EL (cell line): ENCODE data around the gene RHCE.
"Not testable (repeated sequence)": the region's sequence is repeated elsewhere in the genome, so short reads cannot be mapped to it uniquely, and the experiment has no call there.

Experiments used
- DNase-seq: peaks from one replicate; pipeline ENCODE4 v3.0.0-alpha.2; 2016

Gene RHCE

DNA sequence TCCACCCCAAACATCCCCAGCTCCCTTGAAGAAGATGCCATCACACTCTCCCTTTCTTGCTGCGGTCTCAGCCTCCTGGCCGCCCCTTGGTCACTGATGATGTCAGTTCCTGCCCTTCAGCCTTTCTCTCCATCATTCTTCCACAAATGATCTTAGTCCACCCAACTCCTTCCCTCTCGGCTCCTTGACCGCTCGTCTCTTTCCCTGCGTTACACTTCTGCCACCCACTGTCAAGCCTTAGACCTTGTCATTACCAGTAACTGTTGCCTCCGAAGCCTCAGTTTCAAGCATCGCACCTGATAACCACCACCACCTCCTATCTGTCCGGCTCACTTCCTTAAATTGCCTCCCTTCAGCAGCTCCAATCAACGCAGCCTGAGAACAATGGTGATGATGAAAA, 23.1 kb downstream of the RHCE start:
- DNase-seq = not testable (repeated sequence)

DNA sequence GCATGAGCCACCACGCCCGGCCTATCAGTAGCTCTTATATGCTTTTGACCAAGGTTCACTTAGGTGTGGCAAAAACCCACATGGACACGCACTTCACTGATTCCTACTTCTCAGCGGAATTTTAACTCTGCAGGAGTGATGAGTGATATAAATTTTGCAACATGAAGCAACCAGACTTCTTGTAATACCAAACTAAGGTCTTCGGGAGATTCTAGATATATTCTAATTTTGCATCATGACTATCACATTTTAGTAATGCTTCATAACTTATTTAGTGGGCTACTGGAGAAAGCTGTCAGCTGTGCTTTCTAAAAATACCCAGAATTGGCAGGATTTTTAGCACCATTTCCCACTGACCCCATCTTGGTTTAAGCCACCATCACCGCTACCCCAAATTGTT, 27.8 kb downstream of the RHCE start:
- no peak for DNase-seq

DNA sequence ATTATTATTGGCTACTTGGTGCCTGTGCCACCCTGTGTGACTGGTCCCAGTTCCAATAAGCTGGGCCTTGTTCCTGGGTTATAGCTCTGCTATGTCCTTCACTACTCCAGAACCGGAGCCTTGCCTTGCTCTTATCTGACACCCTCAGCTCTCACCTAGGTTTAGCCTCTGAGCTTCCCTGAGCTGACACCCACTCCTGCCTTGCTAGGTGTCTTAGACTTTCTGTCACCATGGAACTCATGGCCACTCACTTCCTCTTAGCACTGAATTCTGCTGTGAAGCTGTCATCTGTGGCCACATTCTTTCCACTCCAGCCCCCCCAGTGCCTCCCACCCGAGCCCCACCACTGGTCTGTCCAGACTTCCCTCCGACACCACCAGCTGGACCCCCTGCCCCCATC, 30.9 kb downstream of the RHCE start:
- DNase-seq = not testable (repeated sequence)

DNA sequence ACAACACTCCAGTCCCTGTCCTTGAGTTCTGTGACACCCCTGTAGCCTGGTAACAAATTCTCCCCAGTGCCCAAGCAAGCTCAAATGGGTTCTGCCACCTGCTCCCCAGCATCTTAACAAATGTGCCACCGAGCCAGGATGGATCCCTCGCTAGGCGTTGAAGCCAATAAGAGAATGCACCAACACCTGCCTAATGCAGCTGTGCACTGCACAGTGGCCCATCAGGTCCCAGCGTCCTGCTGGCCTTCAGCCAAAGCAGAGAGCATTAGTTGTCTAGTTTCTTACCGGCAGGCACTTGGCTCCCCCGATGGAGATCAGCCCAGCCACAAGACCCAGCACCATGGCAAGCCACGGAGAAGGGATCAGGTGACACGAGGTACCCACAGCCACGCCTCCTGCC, 31.9 kb downstream of the RHCE start:
- DNase-seq = not testable (repeated sequence)

DNA sequence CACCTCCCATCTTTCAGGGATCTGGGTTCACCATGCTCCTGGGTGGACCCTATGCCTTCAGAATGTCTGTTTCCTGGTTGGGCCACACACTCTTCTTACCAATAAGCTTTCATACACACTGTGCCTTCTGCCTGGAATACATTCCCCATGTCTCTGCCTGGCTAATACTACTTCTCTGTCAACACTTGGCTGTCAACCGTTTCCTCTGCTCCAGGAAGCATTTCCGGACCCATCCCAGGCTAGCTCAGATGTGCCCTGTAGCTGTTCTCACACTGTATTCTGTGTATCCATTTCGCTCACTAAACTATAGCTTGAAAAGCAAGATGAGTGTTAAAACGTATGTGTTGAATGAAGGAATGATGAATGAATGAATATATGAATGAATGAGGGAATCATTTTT, 33.5 kb downstream of the RHCE start:
- DNase-seq = not testable (repeated sequence)

DNA sequence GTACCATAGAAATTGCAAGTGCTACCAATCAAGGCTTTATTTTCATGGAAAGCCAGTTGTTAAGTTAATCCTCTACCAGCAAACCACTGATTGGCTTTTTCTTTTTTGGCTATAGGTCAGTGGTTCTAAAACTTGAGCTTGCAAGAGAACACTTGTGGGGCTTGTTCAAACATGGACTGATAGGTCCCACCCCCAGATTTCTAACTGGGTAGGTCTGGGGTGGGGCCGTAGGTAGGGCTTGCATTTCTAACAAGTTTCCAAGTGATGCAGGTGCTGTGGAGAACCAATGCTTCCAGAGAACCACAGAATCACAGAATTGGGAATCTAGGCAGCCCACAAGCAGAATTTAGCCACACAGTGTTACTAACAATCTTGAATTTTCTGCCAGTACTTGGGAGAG, 36.8 kb downstream of the RHCE start:
- DNase-seq = not testable (repeated sequence)

DNA sequence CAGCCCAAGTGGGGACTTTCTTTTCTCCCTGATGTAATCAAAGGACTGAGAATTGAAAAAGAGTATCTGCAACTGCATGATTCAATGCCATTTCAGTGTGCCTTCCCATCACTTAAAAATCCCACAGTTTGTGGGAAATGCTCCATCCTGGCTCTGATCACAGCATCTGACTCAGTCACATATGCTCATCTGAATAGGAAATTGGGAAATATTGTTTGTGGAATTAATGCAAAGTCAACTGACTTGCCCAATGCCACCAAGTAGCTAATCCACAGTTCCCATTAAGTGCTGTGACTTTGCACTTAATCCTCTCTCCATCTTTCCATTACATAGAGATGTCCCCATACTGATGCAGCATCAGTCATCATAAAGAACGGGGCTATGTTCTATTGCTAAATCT, 37.5 kb downstream of the RHCE start:
- peak; percentile 71 for DNase-seq

DNA sequence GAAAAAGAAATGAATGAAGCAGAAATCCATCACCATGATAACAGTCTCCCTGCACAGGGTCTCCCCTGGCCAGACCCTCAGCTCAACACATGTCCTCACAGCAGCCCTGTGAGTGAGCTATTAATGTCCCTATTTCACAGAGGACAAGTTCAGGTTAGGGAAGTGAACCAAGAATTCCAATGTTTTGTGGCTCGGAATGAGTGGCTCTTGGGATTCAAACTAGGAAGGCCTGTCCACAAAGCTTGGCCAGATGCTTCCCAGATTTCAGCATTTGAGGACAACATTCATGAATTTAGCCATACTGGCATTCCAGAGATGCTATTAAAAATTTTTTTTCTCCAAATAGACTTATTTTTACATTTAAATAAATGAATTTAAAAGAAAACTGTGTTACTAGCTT, 38.1 kb downstream of the RHCE start:
- not testable (repeated sequence) for DNase-seq

DNA sequence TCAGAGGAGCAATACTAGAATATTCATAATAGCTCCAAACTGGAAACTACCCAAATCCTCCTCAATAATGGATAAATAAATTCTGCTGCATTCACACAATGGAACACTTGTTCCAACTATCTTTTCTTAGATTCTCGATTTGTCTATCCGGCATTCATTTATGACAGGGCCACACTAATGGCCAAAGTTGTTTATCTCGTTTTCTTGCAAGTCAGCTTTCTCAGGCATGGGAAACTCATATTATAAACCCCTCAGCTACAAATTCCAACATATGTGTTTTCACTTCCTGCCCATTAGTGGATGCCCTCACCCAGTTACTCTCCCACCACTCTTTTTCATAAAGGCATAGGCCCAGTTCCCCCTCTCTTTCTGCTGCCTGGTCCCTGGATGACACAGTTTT, 42.3 kb downstream of the RHCE start:
- not testable (repeated sequence) for DNase-seq

DNA sequence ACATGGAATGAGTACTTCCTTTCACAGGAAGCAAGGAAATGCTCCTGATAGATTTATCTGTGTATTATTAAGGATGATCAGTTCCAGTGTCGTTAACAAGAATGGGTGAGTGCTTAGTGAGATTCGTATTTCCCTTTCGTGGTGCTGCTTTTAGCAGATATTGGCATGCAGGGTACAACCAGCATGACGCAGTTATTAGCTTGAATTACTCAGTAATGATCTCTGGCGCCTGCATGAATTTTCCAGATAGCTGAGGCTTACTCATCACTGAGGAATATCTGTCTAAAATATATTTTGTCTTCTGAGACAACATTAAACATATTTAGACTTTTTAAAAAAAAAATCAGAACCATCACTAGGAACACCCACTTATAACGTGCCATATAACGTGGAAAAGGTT, 48.9 kb downstream of the RHCE start:
- peak; percentile 90 for DNase-seq

DNA sequence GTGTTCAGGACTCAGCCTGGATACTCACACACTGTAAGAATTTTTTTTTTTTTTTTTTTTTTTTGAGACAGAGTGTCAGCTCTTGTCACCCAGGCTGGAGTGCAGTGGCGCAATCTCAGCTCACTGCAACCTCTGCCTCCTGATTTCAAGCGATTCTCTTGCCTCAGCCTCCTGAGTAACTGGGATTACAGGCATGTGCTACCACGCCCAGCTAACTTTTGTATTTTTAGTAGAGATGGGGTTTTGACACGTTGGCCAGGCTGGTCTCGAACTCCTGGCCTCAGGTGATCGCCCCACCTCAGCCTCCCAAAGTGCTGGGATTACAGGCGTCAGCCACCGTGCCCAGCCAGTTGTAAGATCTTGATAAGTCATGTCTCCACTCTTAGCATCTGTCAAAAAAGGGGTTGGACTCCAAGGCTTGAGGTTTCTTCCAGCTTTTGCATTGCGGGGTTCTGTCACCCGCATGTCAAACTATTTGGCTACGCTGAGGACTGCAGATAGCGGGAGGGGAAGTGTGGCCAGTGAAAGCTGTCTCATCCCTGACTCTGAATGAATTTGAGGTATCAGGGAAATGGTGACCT, 50.8 kb downstream of the RHCE start:
- DNase-seq = not testable (repeated sequence)

DNA sequence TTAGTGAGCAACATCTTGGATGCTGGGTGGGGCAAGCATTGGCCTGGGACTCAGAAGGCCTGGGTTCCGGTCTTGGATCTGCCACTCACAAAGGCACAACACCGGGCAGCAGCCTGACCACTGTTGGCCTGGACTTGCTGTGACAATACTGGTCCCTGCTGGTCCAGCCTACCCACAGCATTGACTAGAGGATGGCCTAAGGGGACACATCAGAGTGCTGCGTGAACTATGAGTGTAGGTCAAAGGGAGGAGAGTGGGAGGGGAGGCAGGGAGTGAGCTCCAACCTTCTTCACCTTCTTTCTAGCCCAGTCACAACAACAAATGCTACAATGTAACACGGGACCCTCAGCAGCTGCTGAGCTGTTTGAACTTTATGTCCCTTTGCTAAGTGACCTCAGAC, 51.4 kb downstream of the RHCE start:
- DNase-seq = peak; percentile 20

DNA sequence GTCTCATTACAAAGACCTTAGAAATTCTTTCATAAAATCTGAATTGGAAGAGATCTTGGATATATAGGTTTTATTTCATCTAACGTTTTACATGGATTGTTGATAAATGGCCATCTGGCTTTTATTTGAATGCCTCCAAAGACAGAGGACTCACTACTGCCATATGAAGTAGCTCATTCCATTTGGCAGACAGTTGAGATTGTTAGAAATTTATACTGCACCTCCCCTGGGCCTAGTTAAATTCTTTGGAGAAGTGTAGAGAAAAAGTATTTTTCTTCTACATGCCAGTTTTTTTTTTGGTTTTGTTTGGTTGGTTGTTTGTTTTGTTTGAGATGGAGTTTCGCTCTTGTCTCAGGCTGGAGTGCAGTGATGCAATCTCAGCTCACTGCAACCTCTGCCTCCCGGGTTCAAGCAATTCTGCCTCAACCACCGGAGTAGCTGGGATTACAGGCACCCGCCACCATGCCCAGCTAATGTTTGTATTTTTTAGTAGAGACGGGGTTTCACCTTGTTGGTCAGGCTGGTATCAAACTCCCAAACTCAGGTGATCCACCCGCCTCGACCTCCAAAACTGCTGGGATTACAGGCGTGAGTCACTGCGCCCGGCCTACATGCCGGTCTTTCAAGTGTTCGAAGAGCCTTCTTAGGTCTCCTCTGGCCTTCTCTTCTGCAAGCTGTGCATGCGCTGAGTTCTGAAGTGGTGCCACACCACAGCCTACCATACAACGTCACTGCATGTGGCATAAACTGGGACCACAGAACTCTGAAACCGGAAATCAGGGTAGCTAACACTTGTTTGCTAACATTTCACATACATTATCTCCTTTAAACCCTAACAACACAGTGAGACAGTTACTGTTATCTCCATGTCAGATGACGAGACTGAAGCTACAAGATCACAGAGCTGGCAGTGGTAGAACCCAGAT, 57.7 kb downstream of the RHCE start:
- not testable (repeated sequence) for DNase-seq

DNA sequence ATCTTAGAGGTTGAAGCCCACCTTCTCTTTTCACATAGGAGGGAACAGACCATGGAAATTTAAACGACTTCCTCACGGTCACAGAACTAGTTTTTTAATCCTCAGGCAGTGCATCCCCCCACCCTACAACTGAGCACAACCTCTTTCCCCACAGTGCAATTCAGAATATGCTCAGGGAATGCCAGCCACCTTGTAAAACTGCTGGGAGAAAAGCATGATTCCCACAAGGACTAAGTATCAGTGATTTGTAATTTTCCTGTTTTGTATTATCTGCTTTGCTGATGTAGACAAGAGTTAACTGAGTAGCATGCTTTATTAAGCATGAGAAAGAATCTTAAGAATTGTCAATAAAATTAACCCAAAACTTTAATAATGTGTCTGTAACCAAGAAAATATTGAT, 58.7 kb downstream of the RHCE start:
- DNase-seq = peak; percentile 15

DNA sequence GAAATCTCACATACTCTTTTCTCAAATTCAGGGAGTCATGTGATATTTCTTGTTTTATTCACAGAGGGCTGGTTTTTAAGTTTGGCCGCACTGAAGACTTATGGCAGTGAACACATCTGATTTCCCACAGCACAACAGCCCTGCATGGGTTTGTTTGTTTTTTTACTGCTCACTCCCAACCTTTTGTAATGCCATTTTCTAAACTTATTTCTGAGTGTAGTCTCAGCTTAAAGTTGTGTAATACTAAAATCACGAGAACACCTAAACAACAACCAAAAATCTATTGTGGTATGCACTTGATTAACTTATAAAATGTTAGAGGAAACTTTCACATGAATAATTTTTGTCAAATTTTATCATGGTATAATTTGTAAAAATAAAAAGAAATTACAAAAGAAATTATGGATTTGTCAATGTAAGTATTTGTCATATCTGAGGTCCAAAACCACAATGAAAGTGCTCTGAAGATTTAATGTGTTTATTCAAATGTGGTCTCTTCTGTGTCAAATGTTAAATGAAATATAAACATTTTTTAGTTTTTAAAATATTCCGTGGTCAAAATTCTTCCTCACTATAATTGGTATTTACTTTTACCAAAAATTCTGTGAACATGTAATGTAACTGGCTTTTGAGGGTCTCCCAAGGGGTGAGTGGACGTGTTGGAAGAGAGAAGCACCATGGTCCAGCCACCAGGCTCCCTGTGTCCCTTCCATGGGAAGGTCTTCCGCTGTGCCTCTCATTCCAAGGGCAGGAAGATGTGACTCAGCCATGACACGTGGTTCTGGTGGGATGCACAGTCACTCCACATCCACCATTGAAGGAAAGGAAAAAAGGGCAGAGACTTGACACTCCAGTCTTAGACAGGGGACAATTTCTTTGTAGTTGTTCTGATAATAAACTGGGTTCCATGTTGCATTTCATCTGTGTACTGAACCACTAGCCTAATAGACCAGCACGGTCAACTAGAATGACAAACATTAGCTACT, 59.7 kb downstream of the RHCE start:
- peak; percentile 87 for DNase-seq

DNA sequence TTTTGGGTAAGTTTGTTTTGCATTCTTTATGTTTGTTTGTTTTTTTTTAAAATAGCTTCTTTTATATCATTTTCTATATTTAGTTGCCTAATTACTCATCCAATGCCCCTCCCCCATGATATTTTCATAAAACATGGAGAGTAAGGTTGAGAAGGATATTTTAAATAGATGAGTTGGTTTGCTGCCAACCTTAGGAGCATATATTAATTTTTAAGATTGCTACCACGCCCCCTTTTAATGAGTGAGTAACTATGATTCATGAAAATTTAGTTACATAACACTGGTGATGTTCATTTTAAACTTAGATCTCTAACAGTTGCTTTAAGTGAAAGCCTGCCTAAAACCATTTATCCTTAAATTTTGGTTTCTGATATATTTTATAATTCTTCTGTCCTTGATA, 63.8 kb downstream of the RHCE start:
- DNase-seq = peak; percentile 47

DNA sequence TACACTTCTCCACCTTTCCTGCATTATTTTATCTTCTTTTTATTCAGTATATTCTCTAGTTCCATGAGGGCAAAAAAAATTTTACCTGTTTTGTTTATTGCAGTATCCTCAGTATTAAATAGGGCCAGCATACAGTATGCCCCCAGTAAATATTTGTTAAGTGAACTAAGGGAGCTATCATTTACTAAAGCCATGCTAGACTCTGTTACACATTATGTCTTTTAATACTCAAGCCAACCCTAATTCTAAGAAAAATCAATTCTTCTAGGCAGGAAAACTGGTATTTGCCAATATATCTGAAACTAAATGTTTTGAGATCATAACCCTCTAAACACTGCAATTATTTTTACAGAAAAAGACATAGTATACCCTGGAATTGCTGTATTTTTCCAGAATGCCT, 64.2 kb downstream of the RHCE start:
- no peak for DNase-seq

DNA sequence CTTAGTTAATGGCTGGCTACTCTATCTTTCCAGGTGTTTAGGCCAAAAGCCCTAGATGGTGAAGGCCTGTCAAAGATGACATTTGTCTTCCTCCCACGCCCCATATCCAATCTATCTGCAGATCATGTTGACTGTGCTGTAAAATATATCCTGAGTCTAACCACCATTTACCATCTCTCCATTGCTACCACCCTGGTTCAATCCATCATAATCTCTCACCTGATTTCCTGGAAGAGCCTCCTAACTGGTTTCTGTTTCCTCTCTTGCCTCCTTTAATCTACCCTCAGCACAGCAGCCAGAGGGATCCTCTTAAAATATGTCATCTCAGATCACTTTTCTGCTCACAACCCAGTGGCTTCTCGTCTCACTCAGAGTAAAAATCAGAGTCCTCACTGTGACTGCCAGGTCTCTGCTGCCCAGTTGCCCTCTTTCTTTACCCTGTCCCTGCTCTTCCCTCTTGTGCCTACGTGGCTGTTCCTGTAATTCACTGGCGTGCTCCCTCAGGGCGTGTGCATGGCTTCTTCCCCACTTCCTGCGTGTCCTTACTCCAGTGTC, 64.7 kb downstream of the RHCE start:
- no peak for DNase-seq

DNA sequence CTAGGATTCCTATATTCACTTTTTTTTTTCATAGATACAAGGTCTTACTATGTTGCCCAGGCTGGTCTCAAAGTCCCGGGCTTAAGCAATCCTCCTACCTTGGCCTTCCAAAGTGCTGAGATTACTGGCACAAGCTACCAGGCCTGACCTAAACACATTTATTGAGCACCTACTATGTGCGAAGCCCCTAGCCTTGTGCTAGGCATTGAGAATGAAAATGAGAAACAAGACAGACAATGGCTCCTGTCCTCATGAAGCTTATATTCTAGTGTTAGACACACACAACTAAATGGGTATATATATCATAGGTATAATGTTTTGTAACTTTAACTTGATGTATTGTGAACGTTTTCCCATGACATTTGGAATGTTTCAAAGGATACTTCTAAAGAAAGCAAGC, 71.0 kb downstream of the RHCE start:
- no peak for DNase-seq

DNA sequence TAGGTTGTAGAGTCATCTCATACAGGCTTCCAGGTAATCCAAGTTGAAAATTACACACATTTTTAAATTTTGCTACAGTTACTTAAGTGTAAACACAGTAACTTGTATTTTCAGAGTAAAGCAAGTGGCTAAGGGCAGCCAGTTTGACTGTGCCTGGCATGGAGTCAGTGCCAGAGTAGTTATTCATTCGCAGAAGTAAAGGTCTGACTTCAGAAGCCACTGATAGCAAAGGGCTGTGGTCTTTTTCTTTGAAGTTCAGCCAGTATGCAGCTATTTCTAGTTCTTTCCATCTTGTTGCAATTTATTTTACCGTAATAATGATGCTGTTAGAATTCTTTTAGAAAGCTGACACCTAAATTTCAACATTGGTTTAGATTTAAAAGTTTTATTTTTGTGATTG, 73.1 kb downstream of the RHCE start:
- DNase-seq = no peak

DNA sequence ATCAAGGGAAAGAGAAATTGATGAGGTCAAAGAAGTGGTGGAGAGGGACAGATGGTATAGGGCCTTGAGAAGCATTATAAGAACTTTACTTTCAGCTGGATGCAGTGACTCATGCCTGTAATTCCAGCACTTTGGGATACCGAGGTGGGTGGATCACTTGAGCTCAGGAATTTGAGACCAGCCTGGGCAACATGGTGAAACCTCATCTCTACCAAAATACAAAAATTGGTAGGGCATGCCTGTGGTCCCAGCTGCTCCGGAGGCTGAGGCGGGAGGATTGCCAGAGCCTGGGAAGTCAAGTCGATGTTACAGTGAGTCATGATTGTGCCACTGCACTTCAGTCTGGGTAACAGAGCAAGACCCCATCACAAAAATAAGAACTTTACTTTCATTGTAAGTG, 76.8 kb downstream of the RHCE start:
- DNase-seq = peak; percentile 96

DNA sequence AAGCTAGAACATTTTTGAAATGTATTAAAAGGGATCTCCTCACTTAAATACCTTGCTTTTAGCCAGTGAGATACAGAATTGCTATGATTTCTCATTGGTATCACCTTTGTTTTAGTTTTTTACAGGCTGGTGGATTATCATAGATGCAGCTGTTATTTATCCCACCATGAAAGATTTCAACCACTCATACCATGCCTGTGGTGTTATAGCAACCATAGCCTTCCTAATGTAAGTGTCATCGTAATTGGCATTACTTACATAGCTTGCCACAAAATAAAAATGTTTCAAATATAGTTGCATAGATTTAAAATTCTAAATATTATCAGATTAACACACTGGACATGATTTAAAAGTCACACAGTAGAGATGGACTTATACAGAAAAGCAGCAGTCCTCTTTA, 77.8 kb downstream of the RHCE start:
- no peak for DNase-seq

DNA sequence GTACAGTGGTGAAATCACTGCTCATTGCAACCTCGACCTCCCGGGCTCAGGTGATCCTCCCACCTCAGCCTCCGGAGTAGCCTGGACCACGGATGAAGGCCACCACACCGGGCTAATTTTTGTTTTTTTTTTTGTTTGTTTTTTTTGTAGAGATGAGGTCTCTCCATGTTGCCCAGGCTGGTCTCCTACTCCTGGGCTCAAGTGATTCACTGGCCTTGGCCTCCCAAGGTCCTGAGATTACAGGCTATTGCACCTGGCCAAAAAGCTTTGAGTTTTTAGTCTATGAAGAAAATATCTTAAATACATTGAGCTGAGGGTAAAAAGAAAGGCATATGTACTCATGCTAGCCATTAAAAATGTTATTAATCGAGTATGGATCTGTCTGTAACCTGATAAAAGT, 78.9 kb downstream of the RHCE start:
- no peak for DNase-seq
